ENCODE results near the gene MAP3K9.

The MAP3K9 gene

DNA sequence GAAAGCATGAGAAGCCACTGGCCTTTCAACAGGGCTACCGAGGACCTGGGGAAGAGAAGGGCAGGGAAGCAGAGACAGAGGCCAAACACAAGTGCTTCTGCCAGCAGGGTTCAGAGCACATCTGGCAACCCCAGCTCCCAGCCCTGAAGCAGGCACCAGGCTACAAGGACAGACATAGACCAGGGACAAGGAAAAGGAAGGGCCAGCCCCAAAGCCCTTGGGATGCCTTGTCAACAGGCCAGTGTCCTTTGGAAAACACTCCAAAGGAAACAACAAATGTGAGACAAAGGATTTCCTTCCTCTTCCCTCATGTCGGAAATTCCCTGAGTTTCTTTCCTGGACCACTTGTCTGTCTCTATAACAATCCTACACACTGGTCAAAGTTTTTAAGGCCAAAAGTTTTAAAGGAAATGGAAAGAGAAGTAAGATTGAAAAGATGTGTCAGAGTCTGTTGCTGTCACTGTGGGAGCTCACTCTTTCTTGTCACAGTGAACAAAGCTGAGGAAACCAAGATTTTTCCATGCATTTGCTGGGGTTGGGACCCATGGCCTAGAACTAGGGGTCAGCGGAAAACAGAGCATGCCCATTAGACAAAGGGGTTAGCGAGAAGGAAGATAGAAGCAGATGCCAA lies 108.2 kb downstream of the MAP3K9 start:
- DNase-seq (ENCODE audit: low read depth, low spot score), result no peak

DNA sequence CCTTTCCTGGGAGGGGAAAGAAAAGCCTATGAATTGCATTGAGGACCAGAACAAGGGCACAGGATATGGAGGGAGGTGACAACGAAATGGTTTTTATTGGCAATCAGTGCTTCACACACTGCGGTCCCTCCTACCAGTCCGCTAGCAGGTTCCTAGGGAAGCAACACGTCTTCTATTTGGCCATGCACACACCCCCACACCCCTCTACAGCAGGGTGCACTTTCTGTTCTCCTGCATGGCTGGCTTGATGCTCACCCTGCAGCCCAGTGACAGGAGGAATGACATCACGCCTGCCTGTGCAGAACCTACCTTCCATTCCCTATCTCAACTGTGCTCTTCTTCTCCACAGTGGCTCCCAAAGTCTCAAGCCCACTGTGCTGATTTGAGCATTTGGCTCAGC lies 109.7 kb downstream of the MAP3K9 start:
- no peak for DNase-seq (ENCODE audit: low read depth, low spot score)

DNA sequence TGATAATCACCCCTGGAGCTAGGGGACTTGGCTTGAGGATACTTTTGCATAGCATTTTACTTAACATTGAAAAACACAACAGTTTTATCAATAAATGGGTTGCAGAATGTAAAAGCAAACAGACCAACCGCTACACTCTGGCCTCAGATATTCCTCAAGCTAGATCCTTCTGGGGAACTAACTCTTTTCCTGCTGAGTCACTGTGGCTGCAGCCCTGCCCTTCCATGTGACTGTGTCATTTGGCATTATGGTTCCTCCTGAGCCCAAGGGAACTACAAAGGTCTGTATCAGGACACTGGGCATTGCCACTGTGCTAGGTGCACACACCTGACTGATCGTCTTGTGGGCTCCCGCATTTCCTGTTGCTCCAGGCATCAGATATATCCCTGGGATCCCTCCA lies 111.0 kb downstream of the MAP3K9 start:
- DNase-seq (ENCODE audit: low read depth, low spot score), result no peak

DNA sequence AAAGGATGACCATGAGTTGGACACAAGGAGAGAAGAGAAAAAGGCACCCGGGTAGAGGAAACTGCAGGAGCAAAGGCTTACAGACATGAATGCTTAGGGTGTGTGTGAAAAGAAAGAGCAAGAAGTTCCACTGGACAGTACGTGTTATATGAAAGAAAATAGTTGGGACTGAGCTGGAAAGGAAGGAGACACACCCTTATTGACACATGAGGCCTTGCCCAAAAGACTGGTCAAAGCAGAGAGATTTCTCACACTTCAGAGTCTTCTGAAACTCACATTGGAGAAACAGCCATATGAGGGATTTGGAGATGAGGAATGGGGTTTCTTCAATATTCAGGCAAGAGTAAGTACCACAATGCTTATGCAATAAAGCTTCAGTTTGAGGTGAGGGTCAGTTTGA lies 111.6 kb downstream of the MAP3K9 start:
- DNase-seq (ENCODE audit: low read depth, low spot score), result no peak

DNA sequence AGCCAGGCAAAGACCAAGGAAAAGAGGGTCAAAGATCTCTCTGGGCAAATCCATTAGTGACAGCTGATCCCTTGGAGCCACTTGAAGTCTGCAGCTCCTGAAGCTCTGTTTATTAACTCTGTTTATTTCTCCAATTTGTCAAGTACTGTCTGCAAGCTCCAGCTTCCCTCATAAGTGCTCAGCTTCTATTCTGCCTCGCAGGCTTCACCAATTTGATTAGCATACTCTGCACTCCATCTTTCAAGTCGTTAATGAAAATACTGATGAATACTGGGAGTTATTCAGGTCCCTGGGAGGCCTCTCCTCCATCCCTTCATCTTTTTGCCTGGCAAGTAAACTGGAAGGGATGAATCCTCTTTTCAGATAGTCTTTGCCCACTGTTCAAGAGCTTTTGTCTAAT lies 113.3 kb downstream of the MAP3K9 start:
- DNase-seq (ENCODE audit: low read depth, low spot score), result no peak

DNA sequence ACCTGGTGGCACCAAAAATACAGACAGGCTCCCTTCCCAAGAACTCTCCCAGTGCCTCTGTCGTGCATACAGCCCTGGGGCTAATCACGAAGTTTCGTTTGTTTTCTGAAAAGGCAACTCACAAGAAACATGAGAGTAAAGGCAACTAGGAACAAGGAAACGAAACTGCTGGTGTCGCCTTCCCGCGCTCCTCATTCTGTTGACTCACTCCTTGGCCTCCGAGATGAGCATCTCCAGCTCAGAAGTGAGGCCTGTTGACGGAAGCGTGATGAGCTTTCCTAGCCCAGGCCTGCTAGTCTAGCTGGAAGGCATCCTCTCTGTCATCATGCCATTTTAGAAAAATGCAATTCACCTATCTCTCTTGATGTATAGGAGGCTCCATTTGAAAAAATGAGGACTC lies 117.1 kb downstream of the MAP3K9 start:
- no peak for DNase-seq (ENCODE audit: low read depth, low spot score)

DNA sequence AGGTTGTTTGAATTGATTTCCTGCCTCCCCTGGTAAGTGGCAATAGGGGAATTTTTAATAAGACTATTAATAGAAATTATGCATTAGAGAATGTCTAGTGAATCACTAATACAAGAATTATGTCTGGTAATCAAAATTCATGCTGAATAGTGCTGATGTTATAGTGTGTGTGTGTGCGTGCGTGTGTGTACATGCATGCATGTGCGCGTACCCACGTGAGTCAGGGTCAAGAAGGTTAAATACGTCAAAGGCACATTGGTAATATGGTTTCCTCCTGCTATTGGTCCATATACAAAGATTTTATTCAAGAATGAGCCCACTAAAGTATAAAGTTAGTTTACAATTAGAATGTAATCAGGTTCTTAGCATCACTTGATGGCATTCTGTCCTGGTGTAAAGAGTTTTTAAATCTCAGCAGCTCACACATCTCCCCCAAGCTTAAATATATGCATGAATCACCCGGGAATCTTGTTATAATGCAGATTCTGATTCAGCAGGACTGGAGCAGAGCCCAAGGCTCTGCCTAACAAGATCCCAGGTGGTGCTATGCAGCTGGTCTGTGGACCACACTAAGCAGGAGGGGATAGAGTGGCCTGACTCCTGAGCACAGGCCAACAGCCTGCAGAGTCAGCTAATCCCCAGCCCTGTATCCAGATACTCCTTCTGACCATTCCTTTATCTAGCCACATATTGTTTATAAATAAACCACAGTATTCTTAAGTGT lies 123.7 kb downstream of the MAP3K9 start:
- DNase-seq (ENCODE audit: low read depth, low spot score), result no peak

DNA sequence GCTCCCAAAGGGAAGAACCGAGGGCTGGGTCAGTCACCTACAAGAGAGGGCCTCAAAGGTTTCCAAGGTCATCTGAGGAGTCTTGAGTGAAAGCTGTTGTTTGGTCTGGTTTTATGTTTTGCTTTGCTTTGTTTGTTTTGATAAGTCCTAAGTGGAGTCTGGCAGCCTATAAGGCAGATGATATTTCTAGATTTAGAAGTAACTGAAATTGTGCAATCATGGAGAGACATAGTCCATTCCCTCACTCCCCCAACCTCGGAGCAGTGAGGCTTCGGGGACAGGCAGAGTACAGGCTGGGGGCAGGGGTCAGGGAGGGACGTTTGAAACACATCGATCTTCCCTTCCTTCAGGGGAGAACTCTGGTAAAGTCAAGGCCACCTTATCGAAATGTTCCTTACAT lies 125.3 kb downstream of the MAP3K9 start:
- no peak for DNase-seq (ENCODE audit: low read depth, low spot score)

DNA sequence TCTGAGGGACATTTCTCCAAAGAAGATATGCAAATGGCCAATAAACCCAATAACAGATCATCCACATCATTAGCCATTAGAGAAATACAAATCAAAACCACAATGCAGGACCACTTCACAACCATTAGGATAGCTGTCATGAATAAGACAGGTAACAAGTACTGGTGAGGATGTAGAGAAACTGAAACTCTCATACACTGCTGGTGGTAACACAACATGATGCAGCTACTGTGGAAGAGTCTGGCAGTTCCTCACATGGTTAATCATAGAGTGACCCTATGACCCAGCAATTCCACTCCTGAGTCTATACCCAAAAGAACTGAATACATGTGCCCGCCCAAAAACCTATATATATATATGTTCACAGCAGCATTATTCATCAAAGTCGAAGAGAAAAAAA lies 128.6 kb downstream of the MAP3K9 start:
- no peak for DNase-seq (ENCODE audit: low read depth, low spot score)

DNA sequence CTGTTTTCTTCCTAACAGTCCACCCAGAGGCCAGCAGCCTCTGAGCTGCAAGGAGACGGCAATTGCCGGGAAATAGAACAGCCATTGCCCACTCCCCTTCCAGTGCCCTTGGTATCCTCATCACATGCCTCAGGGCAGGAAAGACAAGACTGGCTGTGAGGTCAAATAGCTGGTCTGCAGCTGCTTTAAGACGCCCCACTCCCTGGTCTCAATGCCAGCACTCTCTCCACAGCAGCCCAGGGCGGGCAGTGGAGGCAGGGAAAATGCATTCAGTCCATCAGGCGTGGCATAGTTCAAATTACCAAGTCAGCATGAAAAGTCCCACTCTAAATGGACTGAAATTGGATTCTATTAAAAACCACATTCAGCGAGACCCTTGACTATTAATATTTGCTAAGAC lies 132.0 kb downstream of the MAP3K9 start:
- no peak for DNase-seq (ENCODE audit: low read depth, low spot score)

Measured in activated CD4-positive, CD25-positive, alpha-beta regulatory T cell treated with anti-CD3 and anti-CD28 coated beads, Interleukin-2, amount 50 U/mL, for 16 hours (primary cell).